ENCODE measurements around the gene GOSR1.
"Not testable (repeated sequence)": the region's sequence is repeated elsewhere in the genome, so short reads cannot be mapped to it uniquely, and the experiment has no call there.

The GOSR1 gene

DNA sequence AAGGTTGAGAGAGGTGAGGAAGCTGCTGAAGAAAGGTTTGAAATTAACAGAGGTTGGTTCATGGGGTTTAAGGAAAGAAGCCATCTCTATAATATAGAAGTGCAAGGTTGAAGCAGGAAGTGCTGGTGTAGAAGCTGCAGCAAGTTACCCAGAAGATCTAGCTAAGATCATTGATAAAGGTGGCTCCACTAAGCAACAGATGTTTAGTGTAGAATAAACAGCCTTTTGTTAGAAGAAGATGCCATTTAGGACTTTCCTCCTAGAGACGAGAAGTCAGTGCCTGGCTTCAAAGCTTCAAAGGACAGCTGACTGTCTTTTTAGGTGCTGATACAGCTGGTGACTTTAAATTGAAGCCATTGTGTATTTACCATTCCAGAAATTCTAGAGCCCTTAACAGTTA is 29.3 kb downstream of the GOSR1 start:
- ATAC-seq: no peak

DNA sequence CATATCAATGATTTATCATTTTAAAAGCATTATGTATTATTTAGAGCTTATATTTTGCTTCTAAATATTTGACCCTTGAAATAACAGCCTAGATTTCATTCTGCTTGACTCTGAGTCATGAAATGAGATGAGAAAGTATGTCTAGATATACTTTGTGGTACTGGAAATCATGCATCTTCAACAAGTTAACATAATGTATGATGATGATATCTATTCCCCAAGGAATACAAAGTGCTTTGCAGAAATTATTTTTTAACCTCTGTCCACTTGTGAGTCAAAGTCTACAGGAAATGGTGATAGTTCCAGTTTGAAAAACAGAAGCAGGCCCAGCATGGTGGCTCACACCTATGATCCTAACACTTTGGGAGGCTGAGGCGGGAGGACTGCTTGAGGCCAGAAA is 36.1 kb downstream of the GOSR1 start:
- ATAC-seq: no peak

DNA sequence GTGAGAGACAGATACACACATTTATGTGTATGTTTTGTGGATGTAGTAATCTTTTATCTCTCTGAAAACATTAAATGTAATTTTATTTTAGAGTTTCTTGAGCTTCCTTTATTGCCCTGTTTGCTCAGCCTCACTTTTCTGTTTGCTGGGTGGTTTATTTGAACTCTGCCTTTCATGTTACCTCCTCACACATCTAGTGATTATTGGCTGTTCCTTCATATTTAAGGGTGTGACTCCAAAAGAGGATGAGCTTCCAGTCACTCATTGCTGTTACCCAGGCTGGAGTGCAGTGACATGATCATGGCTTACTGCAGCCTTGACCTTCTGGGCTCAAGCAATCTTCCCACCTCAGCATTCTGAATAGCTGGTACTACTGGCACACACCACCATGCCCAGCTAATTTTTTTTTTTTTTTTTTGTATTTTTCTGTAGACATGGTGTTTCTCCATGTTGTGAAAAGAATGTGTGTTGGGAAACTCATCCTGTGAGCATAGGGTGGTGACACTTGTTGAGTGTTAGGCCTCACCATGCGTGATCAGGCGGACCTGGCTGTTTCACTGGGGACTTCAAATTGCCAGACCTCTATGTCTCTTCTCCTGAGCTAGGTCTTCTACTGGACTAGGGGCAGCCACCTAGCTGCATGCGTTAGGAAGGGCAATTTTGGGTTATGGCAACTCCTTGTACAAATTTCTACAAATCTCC is 37.8 kb downstream of the GOSR1 start:
- ATAC-seq: no peak

DNA sequence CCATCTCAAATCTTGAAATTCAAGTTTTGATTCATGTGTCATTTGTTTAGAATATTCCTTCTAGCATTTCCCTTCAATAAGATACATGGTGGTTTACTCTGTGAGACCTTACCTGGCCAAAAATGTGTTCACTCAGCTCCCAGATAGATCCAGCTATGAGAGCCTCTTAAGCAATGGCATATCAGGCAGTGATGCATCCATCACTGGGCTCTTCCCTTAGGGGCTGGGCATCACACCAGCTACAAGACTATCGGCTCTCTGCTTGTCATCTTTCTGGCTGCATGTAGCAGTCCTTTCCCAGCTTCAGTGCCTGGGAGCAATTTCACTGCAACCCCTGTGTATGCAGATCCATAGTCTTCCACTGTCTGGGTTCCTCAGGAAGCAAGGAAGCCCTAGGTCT is 40.6 kb downstream of the GOSR1 start:
- no peak for ATAC-seq

DNA sequence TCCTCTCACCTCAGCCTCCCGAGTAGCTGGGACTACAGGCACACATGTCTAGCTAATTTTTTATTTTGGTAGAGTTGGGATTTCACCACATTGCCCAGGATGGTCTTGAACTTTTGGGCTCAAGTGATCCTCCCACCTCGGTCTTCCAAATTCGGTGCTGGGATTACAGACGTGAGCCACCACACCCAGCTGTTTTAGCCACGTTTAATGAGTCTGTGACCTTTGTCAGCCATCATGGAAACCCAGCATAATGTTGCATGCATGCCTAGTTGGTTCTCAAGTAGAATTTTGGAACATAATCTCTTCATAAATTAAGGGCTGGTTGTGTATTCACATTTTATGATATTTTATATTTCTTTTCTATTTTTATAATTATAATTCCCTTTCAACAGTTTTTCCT is 42.0 kb downstream of the GOSR1 start:
- ATAC-seq: no peak

DNA sequence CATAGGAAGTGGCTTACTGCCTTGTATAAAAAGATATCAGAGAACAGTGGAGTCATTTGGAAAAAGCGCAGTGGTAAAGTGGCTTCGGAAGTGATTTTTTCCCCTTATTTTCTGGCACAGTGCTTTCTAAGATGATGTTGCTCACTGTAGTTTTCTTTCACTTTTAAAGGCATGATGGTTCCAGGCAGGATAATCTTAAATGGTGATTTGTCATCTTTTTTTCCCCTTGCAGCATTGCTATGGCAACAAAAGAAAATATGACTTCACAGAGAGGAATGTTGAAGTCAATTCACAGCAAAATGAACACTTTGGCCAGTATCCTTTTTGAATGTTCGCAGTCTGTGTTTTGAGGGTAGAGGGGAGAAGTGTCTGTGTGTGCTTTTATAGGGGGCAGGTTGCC is 42.5 kb downstream of the GOSR1 start:
- ATAC-seq: no peak

DNA sequence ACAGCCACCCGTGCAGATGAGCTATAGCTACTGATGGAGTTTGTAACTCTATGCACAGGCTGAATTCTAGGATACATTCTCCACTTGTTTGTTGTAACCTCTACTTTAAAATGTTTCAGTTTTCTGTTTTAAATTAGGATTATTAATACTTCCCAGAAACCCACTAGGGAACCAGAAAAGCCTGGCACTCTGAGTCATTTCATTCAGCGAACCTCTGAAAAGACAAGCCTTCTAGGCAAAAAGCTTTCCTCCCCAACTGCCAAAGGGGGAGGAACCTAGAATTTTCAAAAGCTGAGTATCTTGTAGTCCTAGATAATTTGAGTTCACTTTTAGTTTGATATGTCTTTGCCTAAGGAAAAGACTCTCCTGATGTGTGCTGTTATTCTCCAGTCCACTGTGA is 43.2 kb downstream of the GOSR1 start:
- no peak for ATAC-seq

DNA sequence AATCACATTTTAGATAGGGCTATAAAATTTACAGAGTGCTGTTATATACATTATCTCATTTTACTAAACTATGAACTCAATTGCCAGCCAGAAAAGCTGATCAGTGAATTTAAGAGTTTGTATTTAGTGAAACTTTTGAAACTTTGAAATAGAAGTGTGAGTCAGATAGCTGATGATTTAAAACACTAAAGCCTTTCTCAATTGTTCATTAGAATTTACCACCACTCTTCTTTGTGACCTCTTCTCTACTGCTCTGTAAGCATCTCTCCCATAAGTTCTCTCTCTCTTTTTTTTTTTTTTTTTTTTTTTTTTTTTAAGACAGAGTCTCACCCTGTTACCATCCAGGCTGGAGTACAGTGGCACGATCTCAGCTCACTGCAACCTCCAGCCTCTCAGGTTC is 43.7 kb downstream of the GOSR1 start:
- no peak for ATAC-seq

DNA sequence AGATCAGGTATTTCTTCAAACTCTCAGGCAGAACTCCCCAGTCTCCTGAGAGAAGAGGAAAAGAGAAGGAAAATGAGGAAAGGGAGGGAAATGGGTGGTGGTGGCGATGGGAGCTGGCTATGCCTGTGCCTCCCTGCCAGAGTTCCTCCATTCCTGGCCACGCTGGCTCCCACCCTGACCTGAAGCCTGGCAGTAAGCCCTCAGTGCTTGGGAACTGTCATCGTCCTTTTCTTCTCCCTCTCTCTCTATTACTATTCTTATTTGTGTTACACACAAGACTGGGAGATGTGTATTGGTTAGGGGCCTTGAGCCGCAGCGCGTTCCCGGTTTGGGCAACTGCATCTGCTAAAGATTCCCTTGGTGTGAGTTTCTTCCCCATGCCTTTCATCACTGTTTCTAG is 44.6 kb downstream of the GOSR1 start:
- no peak for ATAC-seq

DNA sequence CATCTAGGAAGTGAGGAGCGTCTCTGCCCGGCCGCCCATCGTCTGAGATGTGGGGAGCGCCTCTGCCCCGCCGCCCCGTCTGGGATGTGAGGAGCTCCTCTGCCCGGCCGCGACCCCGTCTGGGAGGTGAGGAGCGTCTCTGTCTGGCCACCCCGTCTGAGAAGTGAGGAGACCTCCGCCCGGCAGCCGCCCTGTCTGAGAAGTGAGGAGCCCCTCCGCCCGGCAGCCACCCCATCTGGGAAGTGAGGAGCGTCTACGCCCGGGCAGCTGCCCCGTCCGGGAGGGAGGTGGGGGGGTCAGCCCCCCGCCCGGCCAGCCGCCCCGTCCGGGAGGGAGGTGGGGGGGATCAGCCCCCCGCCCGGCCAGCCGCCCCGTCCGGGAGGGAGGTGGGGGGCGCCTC is 46.0 kb downstream of the GOSR1 start:
- ATAC-seq: not testable (repeated sequence)

DNA sequence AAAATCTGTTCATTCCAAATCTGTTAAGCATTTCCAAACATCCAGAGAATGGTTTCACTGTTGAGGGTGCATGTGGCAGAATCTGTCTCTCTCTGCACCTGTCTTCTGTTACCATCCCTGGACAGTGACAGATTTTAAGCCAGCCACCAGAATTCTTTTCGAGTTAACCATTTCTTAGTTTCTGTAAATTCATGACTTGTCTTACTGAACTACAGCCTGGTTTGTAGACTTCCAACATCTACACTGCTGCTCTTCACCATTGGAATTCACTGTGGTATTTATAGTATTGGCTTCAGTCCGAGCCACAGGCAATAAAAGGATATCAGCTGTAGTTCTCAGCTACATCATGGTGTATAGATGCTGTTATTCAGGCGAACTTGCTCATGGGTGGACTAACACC is 47.6 kb downstream of the GOSR1 start:
- no peak for ATAC-seq

DNA sequence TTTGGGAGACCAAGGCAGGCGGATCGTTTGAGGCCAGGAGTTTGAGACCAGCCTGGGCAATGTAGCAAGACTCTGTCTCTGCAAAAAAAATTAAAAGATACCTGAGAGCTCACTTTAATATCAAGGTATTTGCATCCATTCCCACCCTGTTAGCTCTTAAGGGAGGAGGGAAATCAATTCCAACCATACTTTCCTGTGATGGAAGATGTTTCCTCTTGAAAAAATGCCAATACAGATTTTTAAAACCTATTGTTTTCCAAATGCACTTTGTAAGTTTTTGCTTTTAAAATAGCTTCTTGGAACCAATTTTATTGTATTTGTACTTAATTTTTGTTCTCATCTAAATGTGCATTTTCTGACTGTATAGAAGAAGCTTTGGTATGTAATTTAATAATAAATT is 49.2 kb downstream of the GOSR1 start:
- ATAC-seq: no peak

DNA sequence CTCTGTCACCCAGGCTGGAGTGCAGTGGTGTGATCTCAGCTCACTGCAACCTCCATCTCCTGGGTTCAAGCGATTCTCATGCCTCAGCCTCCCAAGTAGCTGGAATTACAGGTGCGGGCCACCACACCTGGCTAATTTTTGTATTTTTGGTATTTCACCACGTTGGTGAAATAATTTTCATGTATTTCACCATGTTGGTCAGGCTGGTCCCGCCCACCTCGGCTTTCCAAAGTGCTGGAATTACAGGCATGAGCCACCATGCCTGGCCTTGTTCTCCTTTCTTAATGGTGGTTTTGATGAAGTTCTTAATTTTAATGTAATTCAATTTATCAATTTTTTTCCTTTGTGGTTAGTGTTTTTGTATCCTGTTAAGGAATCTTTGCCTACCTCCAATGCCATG is 51.5 kb downstream of the GOSR1 start:
- not testable (repeated sequence) for ATAC-seq

DNA sequence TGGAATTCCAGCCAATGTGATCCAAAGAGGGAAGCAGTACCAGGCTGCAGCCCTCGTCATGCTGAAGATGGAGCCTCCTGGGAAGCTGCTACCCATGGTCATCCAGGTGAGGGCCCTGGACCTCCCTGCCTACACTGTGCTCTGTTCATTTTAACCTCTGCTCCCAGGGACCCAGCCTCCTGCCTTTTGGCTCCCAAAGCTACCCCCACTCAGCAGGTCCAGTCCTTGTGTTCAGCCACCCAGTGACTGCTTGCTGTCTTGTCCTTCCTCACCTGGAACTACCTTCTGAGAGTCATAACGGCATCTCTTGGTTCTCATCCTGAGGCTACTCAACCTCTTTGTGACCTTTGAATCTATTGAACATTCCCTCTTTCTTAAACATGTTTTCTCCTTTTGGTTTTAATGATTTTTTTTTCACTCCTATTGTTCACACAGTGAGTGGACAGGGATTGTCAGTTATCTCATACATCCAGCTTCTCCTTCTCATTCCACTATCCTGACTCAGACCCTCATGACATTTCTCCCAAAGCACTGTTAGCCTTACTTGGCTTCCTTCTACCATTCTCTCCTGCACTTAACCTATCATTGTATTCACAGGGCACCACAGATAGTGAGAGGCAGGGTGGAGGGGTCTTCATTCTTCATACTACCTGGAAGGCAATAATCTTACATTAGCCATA is 53.3 kb downstream of the GOSR1 start:
- ATAC-seq: no peak

DNA sequence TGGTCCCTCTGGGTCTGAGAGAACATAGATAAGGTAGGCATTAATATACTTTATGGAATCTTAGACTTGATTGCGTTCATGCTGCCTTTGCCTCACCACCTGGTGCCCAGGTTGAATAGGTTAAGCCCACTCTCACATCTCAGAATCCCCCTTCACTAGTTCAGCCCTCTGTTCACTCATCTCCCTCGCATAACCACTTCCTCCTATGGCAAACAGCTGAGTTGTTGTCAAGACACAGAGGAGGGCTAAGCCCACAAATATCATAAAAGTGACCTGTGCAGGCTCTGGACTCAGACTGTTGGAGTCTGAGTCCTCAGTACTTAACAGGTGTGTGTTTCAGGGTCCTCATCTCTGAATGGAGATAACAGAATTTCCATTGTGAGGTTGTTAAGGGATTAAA is 55.7 kb downstream of the GOSR1 start:
- ATAC-seq: no peak

DNA sequence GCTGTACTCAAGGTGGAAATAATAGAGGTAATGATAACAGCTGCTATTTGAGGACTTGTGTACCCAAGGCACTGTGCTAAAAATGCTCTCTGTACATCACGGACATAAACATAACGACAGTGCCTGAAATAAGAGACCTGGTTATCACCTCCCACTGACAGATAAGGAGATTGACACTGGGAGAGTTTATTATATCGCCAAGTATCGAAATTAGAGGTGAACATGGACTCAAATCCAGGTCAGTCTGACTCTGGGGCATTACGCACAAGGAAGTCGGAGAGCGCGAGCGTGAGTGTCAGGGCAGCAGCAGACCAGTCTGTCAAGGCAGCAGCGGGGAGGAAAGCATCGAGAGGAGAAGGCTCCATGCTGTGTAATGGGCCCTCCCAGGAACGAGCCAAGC is 57.1 kb downstream of the GOSR1 start:
- no peak for ATAC-seq

DNA sequence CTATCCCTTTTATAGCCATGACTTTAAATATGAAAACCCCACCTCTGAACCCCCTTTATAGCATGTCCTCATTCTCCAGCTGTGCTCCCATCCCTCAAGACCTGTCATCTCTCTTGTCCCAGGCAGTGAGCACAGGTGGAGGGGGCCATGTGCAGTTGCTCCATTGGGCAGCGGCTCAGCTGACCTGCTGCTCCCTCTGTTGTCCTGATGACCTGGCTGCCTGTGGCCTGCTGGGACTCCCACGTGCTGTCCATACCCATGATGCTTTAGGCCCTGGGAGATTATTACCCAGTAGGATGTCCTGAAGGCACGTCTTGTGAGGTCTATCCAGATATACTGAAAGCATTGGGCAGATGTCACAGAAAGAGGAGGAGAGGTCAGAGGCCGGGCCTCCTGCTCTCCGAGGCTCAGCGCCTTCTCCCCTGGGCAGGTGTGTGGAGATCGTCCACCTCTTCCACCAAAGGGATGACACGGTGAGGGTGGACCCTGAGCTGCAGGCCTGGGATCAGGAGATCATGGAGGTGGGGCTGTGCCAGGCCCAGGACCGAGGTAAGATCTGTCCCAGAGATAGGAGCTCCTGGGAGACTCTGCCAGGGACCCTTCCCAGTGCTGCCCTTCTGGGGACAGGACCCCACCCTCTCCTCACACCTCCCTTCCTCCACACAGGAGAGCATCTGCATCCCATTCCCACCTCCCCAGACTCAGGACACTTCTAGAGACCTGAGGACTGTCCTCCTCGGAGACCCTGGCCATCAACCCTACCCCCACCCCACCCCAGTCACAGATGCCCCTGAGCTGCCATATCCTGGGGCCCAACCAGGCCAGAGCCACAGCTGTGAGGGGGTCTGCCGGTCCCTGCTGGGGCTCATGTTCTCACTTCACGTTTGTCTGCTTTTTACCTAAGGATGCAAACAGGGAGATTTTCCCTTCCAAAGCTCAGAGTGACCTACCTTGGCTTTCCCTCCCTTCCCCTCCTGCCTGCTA is 58.0 kb downstream of the GOSR1 start:
- ATAC-seq: no peak

DNA sequence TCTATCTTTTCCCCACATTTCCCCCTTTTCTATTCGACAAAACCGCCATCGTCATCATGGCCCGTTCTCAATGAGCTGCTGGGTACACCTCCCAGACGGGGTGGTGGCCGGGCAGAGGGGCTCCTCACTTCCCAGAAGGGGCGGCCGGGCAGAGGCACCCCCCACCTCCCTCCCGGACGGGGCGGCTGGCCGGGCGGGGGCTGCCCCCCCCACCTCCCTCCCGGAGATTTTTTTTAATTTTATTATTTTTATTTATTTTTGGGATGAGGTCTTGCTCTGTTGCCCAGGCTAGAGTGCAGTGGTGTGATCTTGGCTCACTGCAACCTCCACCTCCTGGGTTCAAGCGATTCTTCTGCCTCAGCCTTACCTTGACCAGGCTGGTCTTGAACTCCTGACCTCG is 59.6 kb downstream of the GOSR1 start:
- ATAC-seq: not testable (repeated sequence)

DNA sequence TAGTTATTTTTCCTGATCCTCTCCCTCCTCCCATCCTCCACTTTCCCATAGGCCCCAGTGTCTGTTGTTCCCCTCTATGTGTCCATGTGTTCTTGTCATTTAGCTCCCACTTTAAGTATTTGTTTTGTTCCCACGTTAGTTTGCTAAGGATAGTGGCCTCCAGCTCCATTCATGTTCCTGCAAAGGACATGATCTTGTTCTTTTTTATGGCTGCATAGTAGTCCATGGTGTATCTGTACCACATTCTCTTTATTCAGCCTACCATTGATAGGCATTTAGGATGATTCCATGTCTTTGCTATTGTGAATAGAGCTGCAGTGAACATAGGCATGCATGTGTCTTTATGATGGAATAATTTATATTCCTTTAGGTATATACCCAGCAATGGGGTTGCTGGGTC is 60.5 kb downstream of the GOSR1 start:
- not testable (repeated sequence) for ATAC-seq

DNA sequence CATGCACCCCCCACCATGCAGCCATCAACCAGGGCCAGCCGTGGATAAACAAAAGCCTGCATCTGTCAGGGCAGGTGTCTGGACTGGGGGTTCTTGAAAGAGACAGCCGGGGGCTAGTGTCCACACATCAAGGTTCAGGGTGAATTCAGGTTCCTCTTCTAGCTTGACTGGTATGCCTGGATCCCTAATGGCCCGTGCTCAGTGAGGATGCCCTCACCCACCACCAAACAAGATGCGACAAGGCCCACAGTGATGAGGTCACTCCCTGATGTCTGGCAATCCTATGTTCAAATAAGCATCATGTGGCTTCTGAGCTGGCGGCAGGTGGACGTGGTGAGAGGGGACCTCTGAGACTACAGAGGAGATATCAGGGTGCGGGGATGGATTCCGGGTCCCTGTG is 64.6 kb downstream of the GOSR1 start:
- ATAC-seq: no peak

DNA sequence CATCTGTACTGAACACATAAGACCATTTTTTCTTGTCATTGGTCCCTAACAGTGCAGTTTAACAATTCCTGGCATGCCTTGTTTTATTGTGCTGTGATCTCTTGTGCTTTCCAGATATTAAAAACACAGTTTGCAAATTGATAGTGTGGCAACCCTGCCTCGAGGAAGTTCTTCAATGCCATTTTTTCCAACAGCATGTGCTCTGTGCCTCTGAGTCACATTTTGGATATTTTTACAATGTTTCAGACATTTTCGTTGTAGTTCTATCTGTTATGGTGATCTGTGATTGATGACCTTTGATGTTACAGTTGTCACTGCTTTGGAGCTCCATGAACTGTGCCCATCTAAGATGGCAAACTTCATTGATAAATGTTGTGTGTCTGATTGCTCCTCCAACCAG is 66.2 kb downstream of the GOSR1 start:
- no peak for ATAC-seq

DNA sequence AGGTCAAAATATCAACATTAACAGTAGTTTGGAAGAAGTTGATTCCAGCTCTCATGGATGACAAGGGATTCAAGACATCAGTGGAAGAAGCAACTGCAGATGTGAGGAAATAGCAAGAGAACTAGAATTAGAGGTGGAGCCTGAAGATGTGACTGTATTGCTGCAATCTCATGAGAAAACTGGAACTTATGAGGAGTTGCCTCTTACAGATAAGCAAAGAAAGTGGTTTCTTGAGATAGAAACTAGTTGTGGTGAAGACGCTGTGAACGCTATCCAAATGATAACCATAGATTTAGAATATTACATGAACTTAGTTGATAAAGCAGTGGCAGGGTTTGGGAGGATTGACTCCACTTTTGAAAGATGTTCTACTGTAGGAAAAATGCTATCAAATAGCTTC is 67.8 kb downstream of the GOSR1 start:
- ATAC-seq: no peak

DNA sequence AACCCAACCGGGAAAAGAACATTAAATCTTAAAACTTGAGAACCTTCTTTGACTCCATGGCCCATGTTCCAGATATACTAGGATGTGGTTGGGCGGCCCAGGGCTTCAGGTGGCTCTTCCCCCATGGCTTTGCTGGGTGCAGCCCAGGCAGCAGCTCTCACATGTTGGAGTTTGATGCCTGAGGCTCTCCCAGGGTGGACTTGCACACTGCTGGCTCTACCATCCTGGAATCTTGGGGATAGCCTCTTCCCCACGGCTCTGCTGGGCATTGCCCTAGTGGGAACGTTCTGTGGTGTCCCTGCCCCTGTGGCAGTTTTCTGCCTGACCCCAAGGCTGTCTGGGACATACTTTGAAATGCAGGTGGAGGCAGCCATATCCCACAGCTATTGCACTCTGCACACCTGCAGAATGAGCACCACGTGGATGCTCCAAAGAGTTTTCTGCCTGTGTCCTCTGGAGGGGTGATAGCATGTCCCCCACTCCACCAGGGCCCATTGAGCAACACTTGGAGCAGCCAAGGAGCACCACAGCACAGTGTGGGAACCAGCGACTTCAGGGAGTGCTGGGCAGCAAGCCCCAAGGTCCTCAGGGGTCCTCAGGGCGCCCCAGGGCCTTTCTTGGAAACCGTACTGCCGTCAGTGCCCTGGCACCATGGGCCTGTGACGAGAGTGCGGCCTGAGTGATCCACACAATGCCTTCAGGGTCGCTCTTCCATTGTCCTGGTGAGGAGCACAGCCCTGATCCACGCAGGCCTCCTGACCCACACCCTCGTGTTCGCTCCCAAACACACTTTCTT is 70.8 kb downstream of the GOSR1 start:
- ATAC-seq: no peak

Data from activated CD4-positive, CD25-positive, alpha-beta regulatory T cell treated with anti-CD3 and anti-CD28 coated beads, Interleukin-2, amount 50 U/mL, for 24 hours (primary cell).